Measurements from ENCODE around the gene DUS4L. TPM values are rescaled to one million over a fixed set of nuclear protein-coding genes. Genes with fewer than 3 reads are reported as not detected.

The DUS4L gene
- total RNA-seq, 1 experiment from 2014 or later, result 15.3 TPM

DNA sequence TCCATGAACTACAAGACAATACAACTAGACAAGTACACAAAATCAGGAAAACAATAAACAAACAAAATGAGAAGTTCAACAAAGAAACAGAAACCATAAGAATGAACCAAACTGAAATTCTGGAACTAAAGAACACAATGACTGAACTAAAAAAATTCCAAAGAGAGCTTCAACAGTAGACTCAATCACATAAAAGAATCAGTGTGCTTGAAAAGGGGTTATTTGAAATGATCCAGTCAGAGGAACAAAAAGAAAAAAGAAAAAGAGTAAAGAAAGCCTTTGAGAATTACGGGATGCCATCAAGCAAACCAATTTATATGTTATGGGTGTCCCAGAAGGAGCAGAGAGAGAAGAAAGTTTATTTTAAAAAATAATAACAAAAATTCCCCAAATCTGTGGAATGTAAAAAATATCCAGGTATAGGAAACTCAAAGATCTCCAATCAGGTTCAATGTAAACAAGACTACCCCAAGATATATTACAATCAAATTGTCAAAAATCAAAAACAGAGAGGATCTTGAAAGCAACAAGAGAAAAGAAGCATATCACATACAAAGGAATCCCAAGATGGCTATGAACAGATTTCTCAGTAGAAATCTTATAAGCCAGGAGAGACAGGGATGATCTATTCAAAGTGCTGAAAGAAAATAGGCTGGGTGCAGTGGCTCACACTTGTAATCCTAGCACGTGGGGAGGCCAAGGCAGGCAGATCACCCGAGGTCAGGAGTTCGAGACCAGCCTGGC is 18.8 kb upstream of the DUS4L start:
- Mint-ChIP-seq H3K4me1 (no peaks in the 10 kb centered on the region), H3K36me3 (peaks cover 40% of the 10 kb centered on the region), H3K4me3 (no peak overlapping the region), H3K27ac (no peak overlapping the region), H3K27me3 (ENCODE audit: low read depth) (no peaks in the 10 kb centered on the region), H3K9me3 (peaks cover 17% of the 10 kb centered on the region)
- TF ChIP-seq ZNF423 (CRISPR knock-in tag; IDR thresholded peaks at IDR 0.05) (no peak), ZSCAN18 (CRISPR knock-in tag; IDR thresholded peaks at IDR 0.05) (no peak), HMGXB4 (CRISPR knock-in tag; IDR thresholded peaks at IDR 0.05) (no peak), STAT6 (CRISPR knock-in tag; conservative IDR thresholded peaks at IDR 0.05; ENCODE audit: low read depth) (no peak), NR2C2 (CRISPR knock-in tag; IDR thresholded peaks at IDR 0.05) (no peak), PRRX2 (CRISPR knock-in tag; IDR thresholded peaks at IDR 0.05) (no peak), TEAD1 (CRISPR knock-in tag; IDR thresholded peaks at IDR 0.05) (no peak), TCF7 (CRISPR knock-in tag; IDR thresholded peaks at IDR 0.05; ENCODE audit: low read depth) (no peak), E2F4 (CRISPR knock-in tag; IDR thresholded peaks at IDR 0.05; ENCODE audit: borderline replicate concordance, low read depth) (no peak)
- TF ChIP-seq, protein P1, sequence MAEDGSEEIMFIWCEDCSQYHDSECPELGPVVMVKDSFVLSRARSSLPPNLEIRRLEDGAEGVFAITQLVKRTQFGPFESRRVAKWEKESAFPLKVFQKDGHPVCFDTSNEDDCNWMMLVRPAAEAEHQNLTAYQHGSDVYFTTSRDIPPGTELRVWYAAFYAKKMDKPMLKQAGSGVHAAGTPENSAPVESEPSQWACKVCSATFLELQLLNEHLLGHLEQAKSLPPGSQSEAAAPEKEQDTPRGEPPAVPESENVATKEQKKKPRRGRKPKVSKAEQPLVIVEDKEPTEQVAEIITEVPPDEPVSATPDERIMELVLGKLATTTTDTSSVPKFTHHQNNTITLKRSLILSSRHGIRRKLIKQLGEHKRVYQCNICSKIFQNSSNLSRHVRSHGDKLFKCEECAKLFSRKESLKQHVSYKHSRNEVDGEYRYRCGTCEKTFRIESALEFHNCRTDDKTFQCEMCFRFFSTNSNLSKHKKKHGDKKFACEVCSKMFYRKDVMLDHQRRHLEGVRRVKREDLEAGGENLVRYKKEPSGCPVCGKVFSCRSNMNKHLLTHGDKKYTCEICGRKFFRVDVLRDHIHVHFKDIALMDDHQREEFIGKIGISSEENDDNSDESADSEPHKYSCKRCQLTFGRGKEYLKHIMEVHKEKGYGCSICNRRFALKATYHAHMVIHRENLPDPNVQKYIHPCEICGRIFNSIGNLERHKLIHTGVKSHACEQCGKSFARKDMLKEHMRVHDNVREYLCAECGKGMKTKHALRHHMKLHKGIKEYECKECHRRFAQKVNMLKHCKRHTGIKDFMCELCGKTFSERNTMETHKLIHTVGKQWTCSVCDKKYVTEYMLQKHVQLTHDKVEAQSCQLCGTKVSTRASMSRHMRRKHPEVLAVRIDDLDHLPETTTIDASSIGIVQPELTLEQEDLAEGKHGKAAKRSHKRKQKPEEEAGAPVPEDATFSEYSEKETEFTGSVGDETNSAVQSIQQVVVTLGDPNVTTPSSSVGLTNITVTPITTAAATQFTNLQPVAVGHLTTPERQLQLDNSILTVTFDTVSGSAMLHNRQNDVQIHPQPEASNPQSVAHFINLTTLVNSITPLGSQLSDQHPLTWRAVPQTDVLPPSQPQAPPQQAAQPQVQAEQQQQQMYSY (CRISPR knock-in tag; IDR thresholded peaks at IDR 0.05), result no peak
- CTCF ChIA-PET, result no interaction called here
- no peak for ATAC-seq
- DNase-seq (ENCODE audit: low spot score), result no peak
- POLR2A ChIA-PET, result no interaction called here

- H3K27ac Mint-ChIP-seq, result no peak overlapping the region
- no peak for TF ChIP-seq ATF2 (CRISPR knock-in tag; IDR thresholded peaks at IDR 0.05; ENCODE audit: borderline replicate concordance, low read depth)
- peaks cover 22% of the 10 kb centered on the region for H3K36me3 Mint-ChIP-seq
- no peaks in the 10 kb centered on the region for H3K4me1 Mint-ChIP-seq
- POLR2A ChIA-PET, result no interaction called here
- H3K27me3 Mint-ChIP-seq (ENCODE audit: low read depth), result no peaks in the 10 kb centered on the region
- DNase-seq (ENCODE audit: low spot score) (no peak), ATAC-seq (no peak)
- 0 out of 2 replicates have a peak, but pooled peaks cover under 1% of the 10 kb centered on the region for H3K9me3 Mint-ChIP-seq
- H3K4me3 Mint-ChIP-seq, result no peak overlapping the region
- CTCF ChIA-PET, result no interaction called here
Observed at GRCh38 chr7:107551936-107552335, 11.8 kb upstream of the DUS4L start.
